AG09319 (cell line): ENCODE data around the gene ABHD6.

Experiments
- DNase-seq: peaks from one replicate; pipeline ENCODE4 v3.0.0-alpha.2; 2010; ENCODE audit warnings: low read depth; ENCODE audit errors: extremely low read depth
- TF ChIP-seq, protein P1 (sequence below): IDR thresholded peaks from 2 replicates; pipeline ENCODE4 v1.5.1; 2011; ENCODE audit warnings: low read depth, mild to moderate bottlenecking, inconsistent platforms, low read length, moderate library complexity

The ABHD6 gene

DNA sequence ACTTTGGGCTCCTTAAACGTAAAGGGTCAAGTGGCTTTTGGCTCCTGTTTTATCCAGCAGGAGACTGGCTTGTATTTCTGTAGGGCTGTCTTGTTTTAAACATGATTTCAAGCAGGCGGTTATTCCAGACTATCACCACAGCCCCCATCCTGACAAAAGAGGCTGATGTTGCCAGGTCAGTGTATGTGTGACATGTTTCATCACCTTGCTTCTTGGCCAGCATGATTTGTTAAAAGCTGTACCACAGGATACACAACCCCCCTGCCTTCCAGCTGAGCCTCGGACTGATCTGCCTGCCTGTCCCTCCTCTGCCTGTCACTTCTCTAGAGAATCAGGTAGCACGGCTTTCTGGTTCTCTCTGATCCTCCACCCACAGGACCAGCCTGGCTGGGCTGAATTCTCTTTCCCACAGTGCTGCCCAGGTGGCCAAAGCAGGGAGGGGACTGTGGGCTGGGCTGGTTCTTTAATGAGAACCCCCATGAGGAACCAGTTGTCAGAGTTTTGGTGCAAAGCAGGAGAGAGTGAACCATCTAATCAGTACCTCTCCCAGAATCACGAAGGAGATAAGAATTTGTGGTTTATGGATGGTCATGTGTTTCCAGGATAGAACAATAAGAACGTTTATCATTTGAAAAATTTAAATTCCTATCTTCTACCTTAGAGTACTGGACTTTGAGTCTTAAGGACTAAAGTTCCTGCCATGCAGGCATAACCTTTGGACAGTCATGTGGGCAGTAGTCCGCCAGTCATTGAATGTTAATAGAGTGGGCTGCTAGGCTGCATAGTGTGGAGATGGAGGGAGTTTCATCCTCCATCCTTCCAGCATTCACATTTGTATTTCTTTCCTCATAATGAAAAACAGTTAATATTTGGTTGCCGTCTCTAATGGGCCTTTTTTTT lies 8.8 kb downstream of the ABHD6 start:
- TF ChIP-seq, protein P1, sequence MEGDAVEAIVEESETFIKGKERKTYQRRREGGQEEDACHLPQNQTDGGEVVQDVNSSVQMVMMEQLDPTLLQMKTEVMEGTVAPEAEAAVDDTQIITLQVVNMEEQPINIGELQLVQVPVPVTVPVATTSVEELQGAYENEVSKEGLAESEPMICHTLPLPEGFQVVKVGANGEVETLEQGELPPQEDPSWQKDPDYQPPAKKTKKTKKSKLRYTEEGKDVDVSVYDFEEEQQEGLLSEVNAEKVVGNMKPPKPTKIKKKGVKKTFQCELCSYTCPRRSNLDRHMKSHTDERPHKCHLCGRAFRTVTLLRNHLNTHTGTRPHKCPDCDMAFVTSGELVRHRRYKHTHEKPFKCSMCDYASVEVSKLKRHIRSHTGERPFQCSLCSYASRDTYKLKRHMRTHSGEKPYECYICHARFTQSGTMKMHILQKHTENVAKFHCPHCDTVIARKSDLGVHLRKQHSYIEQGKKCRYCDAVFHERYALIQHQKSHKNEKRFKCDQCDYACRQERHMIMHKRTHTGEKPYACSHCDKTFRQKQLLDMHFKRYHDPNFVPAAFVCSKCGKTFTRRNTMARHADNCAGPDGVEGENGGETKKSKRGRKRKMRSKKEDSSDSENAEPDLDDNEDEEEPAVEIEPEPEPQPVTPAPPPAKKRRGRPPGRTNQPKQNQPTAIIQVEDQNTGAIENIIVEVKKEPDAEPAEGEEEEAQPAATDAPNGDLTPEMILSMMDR: no peak
- no peak for DNase-seq

DNA sequence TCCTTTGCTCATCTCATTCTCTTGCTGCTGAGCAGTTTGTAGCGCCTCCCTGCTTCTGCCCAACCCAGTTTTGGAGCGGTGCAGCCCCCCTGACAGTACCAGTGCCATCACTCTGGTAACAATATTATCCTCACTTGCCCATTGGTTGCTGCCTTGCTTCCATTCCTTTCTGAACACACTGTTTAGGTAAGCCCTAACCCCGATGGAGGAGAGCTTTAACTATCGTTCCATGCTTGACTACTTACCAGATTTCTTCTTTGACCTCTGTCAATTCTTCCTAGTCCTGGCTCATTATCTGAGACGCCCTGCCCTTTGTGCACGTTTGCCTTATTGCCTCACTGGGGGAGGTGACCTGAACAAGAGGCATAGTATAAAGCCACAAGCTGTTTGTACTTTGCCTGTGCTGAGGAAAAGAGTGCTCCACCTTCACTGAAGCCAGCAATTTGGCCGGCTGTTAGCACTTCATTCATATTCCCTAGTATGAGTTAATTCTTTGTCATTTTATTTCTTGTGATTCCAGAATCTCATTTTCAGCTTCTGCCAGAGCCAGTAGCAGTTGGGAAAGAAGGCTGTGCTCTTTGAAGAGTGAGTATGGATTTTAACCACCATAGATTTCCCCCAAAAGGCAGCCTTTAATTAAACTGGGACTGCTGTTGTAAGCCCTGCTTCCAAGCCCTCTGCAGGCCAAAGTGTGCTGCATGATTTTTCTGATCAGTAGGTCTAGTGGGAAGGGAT lies 11.9 kb downstream of the ABHD6 start:
- TF ChIP-seq, protein P1: peak; percentile 26
- no peak for DNase-seq

DNA sequence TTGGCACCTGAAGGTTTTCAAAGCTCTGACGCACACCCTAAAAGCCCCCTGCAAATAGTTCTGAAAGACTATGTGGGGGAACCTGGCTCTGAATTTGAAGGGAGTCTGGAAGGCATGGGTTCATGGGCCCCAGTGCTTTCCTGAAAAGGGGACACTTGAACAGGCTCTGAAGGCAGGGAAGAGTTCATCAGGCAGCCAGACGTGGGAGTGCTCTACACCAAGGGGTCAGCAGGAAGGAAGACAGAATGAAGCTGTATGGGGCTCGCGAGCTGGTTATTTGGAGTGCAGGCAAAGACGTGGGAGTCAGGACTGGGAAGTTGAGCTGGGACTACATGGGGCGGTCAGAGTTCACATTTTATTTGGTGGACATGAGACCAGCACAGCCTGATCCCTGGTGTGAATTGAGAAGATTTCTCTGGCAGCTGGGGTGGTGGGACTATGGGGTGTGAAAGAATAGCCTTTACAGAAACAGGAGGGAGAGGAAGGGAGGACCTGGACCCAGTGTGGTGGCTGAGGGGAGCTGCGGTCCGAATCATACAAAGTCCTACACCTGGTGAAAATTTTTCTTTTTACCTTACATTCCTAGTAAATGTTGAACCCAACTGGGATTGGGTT lies 12.6 kb downstream of the ABHD6 start:
- DNase-seq: no peak
- TF ChIP-seq, protein P1: no peak

DNA sequence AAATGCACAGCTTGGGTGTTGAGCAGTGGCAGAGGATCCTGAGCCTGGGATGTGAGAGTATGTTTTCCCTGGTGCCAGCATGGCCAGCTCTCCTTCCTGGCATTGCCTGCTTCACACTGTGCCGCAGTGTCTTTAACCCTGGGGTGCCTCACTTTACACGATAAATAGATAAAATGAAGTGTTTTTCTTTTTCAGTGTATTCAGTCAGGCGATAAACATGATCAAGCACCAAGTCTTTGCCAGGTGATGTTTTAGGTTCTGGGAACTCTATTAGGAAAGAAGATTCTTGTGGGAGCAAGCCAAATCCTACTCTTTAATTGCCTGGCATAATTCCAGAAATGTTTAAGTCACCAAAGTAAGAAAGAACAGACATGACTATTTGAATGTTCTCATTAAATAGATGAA lies 14.0 kb downstream of the ABHD6 start:
- TF ChIP-seq, protein P1: no peak
- DNase-seq: no peak

DNA sequence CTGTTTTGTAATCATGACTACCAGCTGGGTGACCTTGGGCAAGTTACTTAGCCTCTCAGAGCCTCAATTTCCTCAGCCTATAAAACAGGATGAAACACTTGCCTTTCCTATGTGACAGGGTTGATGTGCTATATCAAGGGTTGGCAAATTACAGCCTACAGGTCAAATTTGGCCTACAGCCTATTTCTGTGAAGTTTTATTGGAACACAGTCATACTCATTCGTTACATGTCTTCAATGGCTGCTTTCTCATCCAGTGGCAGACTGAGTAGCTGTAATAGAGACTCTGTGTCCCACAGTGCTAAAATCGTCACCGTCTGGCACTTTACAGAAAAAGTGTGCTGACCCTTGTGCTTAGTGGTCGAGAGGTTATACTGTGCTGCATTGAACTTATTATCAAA lies 16.6 kb downstream of the ABHD6 start:
- TF ChIP-seq, protein P1: no peak
- no peak for DNase-seq

DNA sequence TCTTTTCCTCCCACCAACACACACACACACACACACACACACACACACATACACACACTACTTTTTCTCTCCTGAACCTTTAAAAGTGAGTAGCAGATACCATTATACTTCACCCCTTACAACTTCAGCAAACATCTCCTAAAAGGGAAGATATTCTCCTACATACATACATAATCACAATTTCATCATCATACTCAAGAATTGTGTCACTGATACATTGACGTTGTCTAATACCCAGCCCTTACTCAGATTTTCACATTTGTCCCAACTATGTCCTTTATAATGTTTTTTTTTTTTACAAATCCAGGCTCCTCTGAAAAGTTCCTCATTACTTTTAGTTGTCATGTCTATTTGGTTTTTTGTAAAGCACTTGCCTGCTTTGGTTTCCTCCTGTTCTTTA lies 18.5 kb downstream of the ABHD6 start:
- TF ChIP-seq, protein P1: no peak
- DNase-seq: no peak

DNA sequence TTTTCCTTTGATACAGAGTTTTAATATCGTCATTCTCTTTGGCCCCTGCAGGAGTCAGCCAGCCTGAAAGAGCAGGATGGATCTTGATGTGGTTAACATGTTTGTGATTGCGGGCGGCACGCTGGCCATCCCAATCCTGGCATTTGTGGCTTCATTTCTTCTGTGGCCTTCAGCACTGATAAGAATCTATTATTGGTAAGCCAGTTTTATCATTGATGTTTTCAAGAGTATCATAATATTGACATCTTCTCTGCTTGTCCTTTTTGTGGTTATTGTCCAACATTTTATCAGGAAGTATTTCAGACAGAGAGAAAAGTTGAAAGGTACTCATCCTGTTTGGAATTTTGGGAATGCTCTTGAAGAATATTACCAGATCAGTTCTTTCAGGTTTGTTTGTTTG lies 18.9 kb downstream of the ABHD6 start:
- TF ChIP-seq, protein P1: no peak
- DNase-seq: no peak
